Embryonic facial prominence (tissue), 1 donor: ENCODE measurements around the gene RBM15.

Experiments
- DNase-seq: peaks from one replicate; pipeline ENCODE4 v3.0.0-alpha.2; 2016; ENCODE audit errors: extremely low spot score

Gene RBM15

GRCh38 chr1:110338886-110339406 is at the start of gene RBM15:
RBM15 (plus strand) TSS chr1:110339377; CDS start chr1:110339406, 29 bp downstream.
- DNase-seq, result peak; percentile 100

GRCh38 chr1:110291241-110292030 is 47.7 kb upstream of the RBM15 start:
- no peak for DNase-seq

GRCh38 chr1:110292031-110292741 is 47.0 kb upstream of the RBM15 start:
- DNase-seq, result no peak

- DNase-seq, result no peak
Measured at GRCh38 chr1:110293601-110294104, 45.5 kb upstream of the RBM15 start.

GRCh38 chr1:110294308-110294707 is 44.9 kb upstream of the RBM15 start:
- DNase-seq, result no peak

GRCh38 chr1:110298991-110299390 is 40.2 kb upstream of the RBM15 start:
- DNase-seq, result no peak

- DNase-seq, result no peak
Measured at GRCh38 chr1:110300412-110301085, 38.6 kb upstream of the RBM15 start.

- DNase-seq, result no peak
Measured at GRCh38 chr1:110302836-110303235, 36.3 kb upstream of the RBM15 start.

- DNase-seq, result no peak
Measured at GRCh38 chr1:110305900-110306420, 33.2 kb upstream of the RBM15 start.

GRCh38 chr1:110307239-110307974 is 31.8 kb upstream of the RBM15 start:
- no peak for DNase-seq

- no peak for DNase-seq
Measured at GRCh38 chr1:110308247-110308646, 30.9 kb upstream of the RBM15 start.

- DNase-seq, result no peak
Measured at GRCh38 chr1:110309139-110309538, 30.0 kb upstream of the RBM15 start.

- no peak for DNase-seq
Measured at GRCh38 chr1:110309767-110310166, 29.4 kb upstream of the RBM15 start.

- no peak for DNase-seq
Measured at GRCh38 chr1:110310300-110310699, 28.9 kb upstream of the RBM15 start.

GRCh38 chr1:110312188-110313121 is 26.7 kb upstream of the RBM15 start:
- no peak for DNase-seq

GRCh38 chr1:110316735-110317134 is 22.4 kb upstream of the RBM15 start:
- DNase-seq, result no peak

GRCh38 chr1:110318046-110318445 is 21.1 kb upstream of the RBM15 start:
- DNase-seq, result no peak

- no peak for DNase-seq
Measured at GRCh38 chr1:110319332-110320167, 19.6 kb upstream of the RBM15 start.

- no peak for DNase-seq
Measured at GRCh38 chr1:110320168-110320518, 19.0 kb upstream of the RBM15 start.
